Heart right ventricle (tissue), 16 donors: ENCODE data around the gene PCED1A. TPM values are rescaled to one million over a fixed set of nuclear protein-coding genes. Genes with fewer than 3 reads are reported as not detected.

ENCODE experiments used
- ATAC-seq, 8 donors: fragments of 200-7000 bp; cut with Tn5 transposase; one replicate each; pipeline ENCODE4 v1.9.1; 2020; ENCODE audit warnings: mild to moderate bottlenecking in 8 of 8, moderate library complexity in 8 of 8, moderate number of reproducible peaks in 1 of 8
- DNase-seq, 2 donors: peaks; one replicate each; pipeline ENCODE4 v3.0.0-alpha.2; 2020
- H3K27ac ChIP-seq, 10 donors: fragments of 200-600 bp; sonication (generic) in 2 of 10; one replicate each; pipeline versions ENCODE4 v1.5.0 to v1.8.0; 2020 to 2022; ENCODE audit warnings: mild to moderate bottlenecking in 3 of 10
- H3K27me3 ChIP-seq, 7 donors: fragments of 200-600 bp; one replicate each; pipeline ENCODE4 v1.8.0; 2021 to 2022; ENCODE audit warnings: mild to moderate bottlenecking in 2 of 7
- H3K36me3 ChIP-seq, 9 donors: fragments of 200-600 bp; sonication (generic) in 1 of 9; one replicate each; pipeline versions ENCODE4 v1.5.0 to v1.8.0; 2020 to 2022; ENCODE audit warnings: mild to moderate bottlenecking in 2 of 9
- H3K4me1 ChIP-seq, 9 donors: fragments of 200-600 bp; sonication (generic) in 1 of 9; one replicate each; pipeline versions ENCODE4 v1.5.0 to v1.8.0; 2020 to 2022; ENCODE audit warnings: mild to moderate bottlenecking in 4 of 9
- H3K4me3 ChIP-seq, 10 donors: fragments of 200-600 bp; sonication (generic) in 2 of 10; one replicate each; pipeline versions ENCODE4 v1.5.0 to v1.8.0; 2020 to 2022; ENCODE audit warnings: mild to moderate bottlenecking in 7 of 10, moderate library complexity in 2 of 10
- H3K9me3 ChIP-seq, 11 donors: fragments of 200-600 bp in 10 of 11; sonication (generic) in 2 of 11; one replicate each; pipeline versions ENCODE4 v1.5.0 to v1.8.0; 2013 to 2022; ENCODE audit warnings: mild to moderate bottlenecking in 2 of 11, control low read depth in 1 of 11, moderate library complexity in 1 of 11
- CTCF ChIP-seq, 9 donors: fragments of 200-600 bp; sonication (generic) in 2 of 9; IDR thresholded peaks; one replicate each; pipeline versions ENCODE4 v1.5.0 to v1.8.0; 2021 to 2022; ENCODE audit warnings: antibody characterized with exemption in 9 of 9, mild to moderate bottlenecking in 5 of 9, moderate library complexity in 1 of 9
- WGBS, 2 donors: extraction: QIAGEN DNeasy Blood & Tissue Kit; methylation state at CpG; one replicate each; pipeline ENCODE4 v1.1.7; 2013; ENCODE audit warnings: inconsistent platforms in 1 of 2; 5-methylcytosine and 5-hydroxymethylcytosine counted together
- intact Hi-C, 10 donors: fragments of 100-400 bp; cut with DNase I; formaldehyde crosslinking; loops; one replicate each; pipeline versions ENCODE4 v1.11.1 to v1.14.2; 2022
- polyA plus RNA-seq, 2 donors: library from polyadenylated mRNA; stranded (reverse); fragments of 200-250 nt; gene quantifications; one replicate each; pipeline ENCODE4 v1.2.3, GENCODE V29; 2013
- total RNA-seq, 10 donors: library from RNA; stranded (reverse); fragmentation: NEBNext Ultra II Directional in 3 of 10; extraction: Animal tissue kit (Norgen Biotek cat#: 25700) in 3 of 10; gene quantifications; one replicate each; pipeline versions ENCODE4 v1.2.1 to v1.2.4, GENCODE V29; 2021 to 2023
- donor health status: Arrhythmogenic right ventricular cardiomyopathy.
- donor health status: ischemic (EF 13 %, LVEDD 7.1; RV severe dilation, severe dysfunction).
- donor health status: healthy with polysubstance abuse.
- donor health status: DM: no; HTN: yes; CAD: no.
- donor health status: DM: no; HTN: no; CAD: no.
- donor health status: ischemic (EF 25% LVEDD 6.9; RV normal size, moderate dysfunction).
- donor health status: ischemic (EF 25% LVEDD 5.7; RV mildly dilated, moderate dysfunction).
- donor health status: healthy.
- donor health status: DM: yes; HTN: yes; CAD: no.
- donor health status: Ischemic cardiomyopathy.
- donor health status: ischemic (EF 35%, LVEDD 5.7; RV mildly dilated, moderate dysfunction).
- donor health status: nonischemic (EF 11% LVEDD 7.7; RV severe dilation, severe dysfunction).
- donor health status: DM: yes; HTN: yes; CAD: no.
- donor health status: PGD.
- donor health status: ischemic (EF 29% LVEDD 5.4; RV normal size, mild dysfunction).
- donor health status: nonischemic (EF 23%, LVEDD 6.1; RV moderate dilation, normal function).

The PCED1A gene
- total and polyA plus RNA-seq, 12 donors, result 4.5 to 36.9 (median 8.2) TPM

- intact Hi-C loops, result no loop called here
- ATAC-seq (no peak), DNase-seq (no peak)
- WGBS, 2 donors, result 87 to 90% methylated on average over 19 of the region's 19 CpGs
- no peak overlapping the region for H3K27ac ChIP-seq
- peaks cover 7 to 98% (median 78%) of the 10 kb centered on the region in 7 donors for H3K27me3 ChIP-seq
- H3K9me3 ChIP-seq, result peaks cover 0 to 4% (median 0%) of the 10 kb centered on the region in 11 donors
- no peak for TF ChIP-seq CTCF (IDR thresholded peaks at IDR 0.05)
- H3K4me3 ChIP-seq, result no peak overlapping the region
- H3K4me1 ChIP-seq, result peaks cover 0 to 25% (median 12%) of the 10 kb centered on the region in 9 donors
- no peaks in the 10 kb centered on the region for H3K36me3 ChIP-seq
Measured at GRCh38 chr20:2798095-2798805, 42.2 kb downstream of the PCED1A start.

- peaks cover 0 to 25% (median 12%) of the 10 kb centered on the region in 9 donors for H3K4me1 ChIP-seq
- H3K36me3 ChIP-seq, result no peaks in the 10 kb centered on the region
- 85 to 86% methylated on average over 16 of the region's 16 CpGs for WGBS, 2 donors
- H3K27me3 ChIP-seq, result peaks cover 7 to 89% (median 75%) of the 10 kb centered on the region in 7 donors
- H3K9me3 ChIP-seq, result peaks cover 0 to 4% (median 0%) of the 10 kb centered on the region in 11 donors
- TF ChIP-seq CTCF (IDR thresholded peaks at IDR 0.05), result no peak
- DNase-seq (no peak), ATAC-seq (no peak)
- H3K27ac ChIP-seq, result no peak overlapping the region
- H3K4me3 ChIP-seq, result no peak overlapping the region
- intact Hi-C loops, result no loop called here
Measured at GRCh38 chr20:2797136-2797983, 43.1 kb downstream of the PCED1A start.

GRCh38 chr20:2796011-2796660, 44.3 kb downstream of the PCED1A start:
- TF ChIP-seq CTCF (IDR thresholded peaks at IDR 0.05), result no peak
- H3K36me3 ChIP-seq, result no peaks in the 10 kb centered on the region
- H3K4me3 ChIP-seq, result no peak overlapping the region
- WGBS, 2 donors, result 92 to 93% methylated on average over 20 of the region's 20 CpGs
- intact Hi-C loops, result no loop called here
- peaks cover 0 to under 1% (median 0%) of the 10 kb centered on the region in 11 donors for H3K9me3 ChIP-seq
- H3K27ac ChIP-seq, result no peak overlapping the region
- peaks cover 0 to 20% (median 11%) of the 10 kb centered on the region in 9 donors for H3K4me1 ChIP-seq
- peaks cover 7 to 78% (median 65%) of the 10 kb centered on the region in 7 donors for H3K27me3 ChIP-seq
- DNase-seq (no peak), ATAC-seq (no peak)

- TF ChIP-seq CTCF (IDR thresholded peaks at IDR 0.05), result no peak
- H3K27ac ChIP-seq, result no peak overlapping the region
- H3K9me3 ChIP-seq, result no peaks in the 10 kb centered on the region
- ATAC-seq, result no peak
- intact Hi-C loops, result no loop called here
- H3K4me3 ChIP-seq, result no peak overlapping the region
- no peaks in the 10 kb centered on the region for H3K36me3 ChIP-seq
- peaks cover 3 to 78% (median 59%) of the 10 kb centered on the region in 7 donors for H3K27me3 ChIP-seq
- WGBS, 2 donors, result 83 to 84% methylated on average over 24 of the region's 24 CpGs
- no peak for DNase-seq
- H3K4me1 ChIP-seq, result peaks cover 0 to 13% (median 7%) of the 10 kb centered on the region in 9 donors
Measured at GRCh38 chr20:2795451-2795850, 45.0 kb downstream of the PCED1A start.
